NCI-H774 (cell line): ENCODE results near the gene HTR2B.
"Not testable (repeated sequence)": the region's sequence is repeated elsewhere in the genome, so short reads cannot be mapped to it uniquely, and the experiment has no call there.

Experiments
- DNase-seq: peaks from one replicate; lab custom pipeline; 2025; lab: John Stamatoyannopoulos, UW

The HTR2B gene

GRCh38 chr2:231133365-231134099 lies 8.7 kb upstream of the HTR2B start:
- DNase-seq: no peak

- no peak for DNase-seq
These were observed 7.3 kb upstream of the HTR2B start for GRCh38 chr2:231132129-231132528.

GRCh38 chr2:231130336-231131056 lies 5.7 kb upstream of the HTR2B start:
- DNase-seq: no peak

GRCh38 chr2:231129216-231129615 lies 4.4 kb upstream of the HTR2B start:
- no peak for DNase-seq

GRCh38 chr2:231128541-231128940 lies 3.7 kb upstream of the HTR2B start:
- no peak for DNase-seq

GRCh38 chr2:231127936-231128335 lies 3.1 kb upstream of the HTR2B start:
- no peak for DNase-seq

GRCh38 chr2:231127480-231127879 lies 2.6 kb upstream of the HTR2B start:
- DNase-seq: no peak

- no peak for DNase-seq
These were observed 1.3 kb upstream of the HTR2B start for GRCh38 chr2:231126123-231126522.

- no peak for DNase-seq
These were observed 1.4 kb downstream of the HTR2B start for GRCh38 chr2:231123362-231123898.

GRCh38 chr2:231118614-231118942 lies 6.3 kb downstream of the HTR2B start:
- DNase-seq: no peak

- DNase-seq: no peak
These were observed 6.8 kb downstream of the HTR2B start for GRCh38 chr2:231117922-231118613.

- DNase-seq: no peak
These were observed 7.7 kb downstream of the HTR2B start for GRCh38 chr2:231117148-231117547.

GRCh38 chr2:231115651-231116050 lies 9.2 kb downstream of the HTR2B start:
- no peak for DNase-seq

GRCh38 chr2:231113489-231113888 lies 11.4 kb downstream of the HTR2B start:
- DNase-seq: no peak

- no peak for DNase-seq
These were observed 12.9 kb downstream of the HTR2B start for GRCh38 chr2:231111987-231112386.

- DNase-seq: no peak
These were observed 14.3 kb downstream of the HTR2B start for GRCh38 chr2:231110551-231110950.

- no peak for DNase-seq
These were observed 20.6 kb downstream of the HTR2B start for GRCh38 chr2:231104115-231104713.

GRCh38 chr2:231102772-231103171 lies 22.1 kb downstream of the HTR2B start:
- DNase-seq: no peak

- no peak for DNase-seq
These were observed 23.9 kb downstream of the HTR2B start for GRCh38 chr2:231100990-231101389.

GRCh38 chr2:231100321-231100720 lies 24.5 kb downstream of the HTR2B start:
- DNase-seq: not testable (repeated sequence)

GRCh38 chr2:231099918-231100317 lies 24.9 kb downstream of the HTR2B start:
- DNase-seq: no peak

GRCh38 chr2:231094736-231095346 lies 30.0 kb downstream of the HTR2B start:
- DNase-seq: no peak
